GM19455 (cell line): Measurements from ENCODE around the gene ZNF774.
A peak's percentile ranks its signal among the peaks of the same experiment; 100 is the strongest.
"Not testable (repeated sequence)": the region's sequence is repeated elsewhere in the genome, so short reads cannot be mapped to it uniquely, and the experiment has no call there.

Experiments
- ATAC-seq: cut with Tn5 transposase; IDR thresholded peaks from one replicate; pipeline ENCODE4 v1.9.1; 2021; ENCODE audit not compliant: unreplicated experiment

The ZNF774 gene

DNA sequence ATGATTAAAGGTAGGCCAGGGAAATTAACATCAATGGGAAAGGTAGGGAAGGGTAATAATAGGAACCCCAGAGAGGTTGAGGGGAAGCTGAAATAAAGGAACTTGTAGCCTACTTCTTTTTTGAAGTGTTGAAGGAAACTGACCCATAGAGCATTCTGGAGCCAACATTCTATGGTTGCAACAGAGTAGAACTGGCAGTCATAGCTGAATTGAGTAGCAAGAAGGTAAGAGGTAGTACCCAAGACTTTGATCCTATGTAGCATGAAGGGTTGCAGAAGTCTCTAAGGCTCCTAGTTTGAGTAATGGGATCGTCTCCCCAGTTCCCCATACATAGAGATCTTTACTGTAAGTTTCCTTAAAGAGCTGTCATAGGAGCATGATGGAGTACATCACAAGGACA, 7.4 kb upstream of the ZNF774 start:
- ATAC-seq = no peak

DNA sequence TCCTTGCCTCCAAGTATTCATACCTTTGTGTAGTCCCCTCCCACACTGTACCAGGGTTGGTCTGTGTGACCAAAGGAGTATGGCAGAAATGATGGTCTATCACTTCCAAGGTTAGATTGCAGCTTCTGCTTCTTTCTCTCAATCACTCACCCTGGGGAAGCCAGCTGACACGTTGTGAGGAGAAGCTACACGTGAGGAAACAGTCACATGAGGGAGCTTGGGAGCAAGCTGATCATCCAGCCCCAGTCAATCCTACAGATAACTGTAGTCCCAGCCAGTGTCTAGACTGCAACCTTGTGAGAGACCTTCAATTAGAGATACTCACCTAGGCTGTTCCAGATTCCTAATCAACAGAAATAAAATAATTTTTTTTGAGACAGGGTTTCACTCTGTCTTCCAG, 6.2 kb upstream of the ZNF774 start:
- ATAC-seq = no peak

DNA sequence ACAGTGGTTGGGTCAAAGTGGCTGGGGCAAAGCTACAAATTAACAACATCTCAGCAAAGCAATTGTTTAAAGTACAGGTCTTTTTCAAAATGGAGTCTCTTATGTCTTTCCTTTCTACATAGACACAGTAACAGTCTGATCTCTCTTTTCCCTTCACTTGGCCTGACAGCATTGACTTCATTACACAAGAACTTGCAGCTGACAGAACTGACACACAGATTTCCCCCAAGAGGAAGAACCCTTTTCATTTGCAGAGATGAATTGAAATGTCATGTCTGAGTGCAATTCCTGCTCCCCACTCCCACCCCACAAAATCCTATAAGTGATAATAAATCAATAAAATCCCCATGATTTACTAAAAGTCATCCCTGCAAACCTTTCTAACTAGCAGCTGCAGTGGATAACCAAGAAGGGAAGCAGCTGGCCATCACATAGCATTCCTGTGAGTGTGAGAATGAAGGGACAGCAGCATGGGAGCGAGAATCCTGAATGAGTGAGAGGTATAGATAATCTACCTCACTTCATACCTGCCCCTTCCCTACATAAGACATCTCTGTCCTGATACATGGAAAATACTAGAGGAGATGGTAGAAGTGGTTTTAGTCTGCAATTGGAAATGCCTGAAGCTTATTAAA, 4.5 kb upstream of the ZNF774 start:
- not testable (repeated sequence) for ATAC-seq

DNA sequence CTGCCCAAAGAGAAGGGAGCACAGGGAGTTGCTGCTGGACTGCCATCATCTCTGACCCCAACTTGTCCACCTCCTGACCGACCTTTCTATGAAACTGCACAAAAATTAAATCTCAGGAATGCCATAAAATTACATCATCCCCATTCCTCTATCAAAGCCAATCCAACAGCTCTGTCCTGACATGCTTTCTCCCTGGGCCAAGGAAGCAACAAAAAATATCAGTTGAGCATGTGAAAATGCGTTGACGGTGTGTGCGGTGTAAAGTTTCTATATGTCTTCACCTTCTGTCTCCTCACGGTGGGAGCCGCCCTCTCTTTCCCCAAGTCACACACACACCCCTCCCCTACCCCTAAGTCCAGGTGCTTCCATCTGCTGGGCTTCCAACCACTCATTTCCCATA, 3.6 kb upstream of the ZNF774 start:
- ATAC-seq = no peak

DNA sequence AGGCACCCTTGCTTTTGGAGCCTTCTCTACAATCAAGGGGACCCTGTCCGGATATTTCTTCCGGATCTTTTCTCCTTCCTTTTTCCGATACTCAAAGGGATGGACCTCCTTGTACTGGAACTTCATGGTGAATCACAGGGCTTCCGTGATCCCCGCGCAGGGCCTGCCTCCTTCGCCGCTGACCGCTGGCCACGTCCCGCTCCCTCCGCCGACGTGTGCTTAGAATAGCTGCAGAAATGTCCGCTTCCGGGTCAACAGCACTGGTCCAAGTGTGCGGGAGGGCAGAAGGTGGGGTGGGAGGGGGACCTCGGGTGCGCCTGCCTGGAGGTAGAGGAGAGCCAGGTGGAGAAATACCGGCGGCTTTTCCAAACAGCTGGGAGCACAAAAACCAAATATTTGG, 3.0 kb upstream of the ZNF774 start:
- no peak for ATAC-seq

DNA sequence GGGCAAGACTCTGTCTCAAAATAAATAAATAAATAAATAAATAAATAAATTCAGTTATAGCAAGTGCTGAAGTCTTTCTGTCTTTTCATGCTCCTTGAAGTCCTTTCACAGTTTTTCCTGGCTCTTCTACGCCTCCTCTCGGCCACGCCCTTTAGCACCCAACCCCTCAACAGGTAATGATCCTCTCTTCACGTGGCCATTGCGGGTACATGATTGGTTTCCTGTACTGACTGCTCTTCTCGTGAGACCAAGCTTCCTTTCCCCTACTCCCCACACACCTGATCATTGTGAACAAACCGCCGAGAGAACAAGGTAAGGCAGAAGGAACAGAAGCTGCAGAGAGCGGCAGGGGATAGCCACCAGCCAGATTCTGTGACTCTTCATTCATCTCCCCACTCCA, 2.3 kb upstream of the ZNF774 start:
- no peak for ATAC-seq

DNA sequence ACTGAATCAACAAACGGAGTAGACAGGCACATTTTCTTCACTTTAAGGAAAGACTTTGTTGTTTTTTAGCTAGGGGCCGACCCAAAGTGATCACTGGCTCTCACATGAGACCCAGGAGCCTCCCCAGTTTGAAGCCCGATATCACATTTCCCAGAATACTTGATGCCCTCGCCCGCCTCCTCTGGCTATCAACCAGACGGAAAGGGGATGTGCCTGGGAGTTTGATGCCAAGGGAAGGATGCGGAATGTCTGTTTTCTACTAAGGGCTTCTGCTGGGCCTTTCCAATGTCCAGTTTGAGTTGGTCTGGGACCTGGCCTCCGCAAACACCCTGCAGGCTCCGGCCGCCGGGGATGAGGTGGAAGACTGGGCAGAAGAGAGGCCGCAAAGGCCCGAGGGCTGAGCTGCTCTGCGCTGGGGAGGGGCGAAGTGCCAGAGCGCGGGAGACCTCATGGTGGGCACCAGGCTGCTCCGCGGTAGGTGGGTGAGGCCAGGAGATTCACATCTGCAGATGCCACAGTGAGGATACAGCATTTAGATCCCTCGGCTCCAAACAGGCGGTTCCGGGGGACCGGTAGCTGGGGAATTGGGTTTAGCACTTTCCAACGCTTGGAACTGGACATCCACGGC, 491 bp upstream of the ZNF774 start:
- ATAC-seq = no peak

DNA sequence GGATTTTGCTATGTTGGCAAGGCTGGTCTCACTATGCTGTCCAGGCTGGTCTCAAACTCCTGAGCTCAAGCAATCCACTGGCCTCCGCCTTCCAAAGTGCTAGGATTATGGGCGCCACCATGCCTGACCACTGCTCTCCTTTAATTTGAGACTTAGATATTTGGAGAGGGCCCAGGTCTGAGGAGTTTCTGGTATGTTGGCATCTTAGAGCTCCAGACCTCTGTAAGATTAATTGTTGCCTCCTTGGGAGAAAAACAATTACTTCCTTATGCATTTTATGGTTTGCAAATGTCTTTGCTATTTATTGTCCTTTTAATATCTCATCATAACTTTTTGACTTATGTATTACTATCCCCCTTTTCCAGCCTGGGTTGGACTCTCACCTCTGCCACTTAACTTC, 2.9 kb downstream of the ZNF774 start:
- ATAC-seq = no peak

DNA sequence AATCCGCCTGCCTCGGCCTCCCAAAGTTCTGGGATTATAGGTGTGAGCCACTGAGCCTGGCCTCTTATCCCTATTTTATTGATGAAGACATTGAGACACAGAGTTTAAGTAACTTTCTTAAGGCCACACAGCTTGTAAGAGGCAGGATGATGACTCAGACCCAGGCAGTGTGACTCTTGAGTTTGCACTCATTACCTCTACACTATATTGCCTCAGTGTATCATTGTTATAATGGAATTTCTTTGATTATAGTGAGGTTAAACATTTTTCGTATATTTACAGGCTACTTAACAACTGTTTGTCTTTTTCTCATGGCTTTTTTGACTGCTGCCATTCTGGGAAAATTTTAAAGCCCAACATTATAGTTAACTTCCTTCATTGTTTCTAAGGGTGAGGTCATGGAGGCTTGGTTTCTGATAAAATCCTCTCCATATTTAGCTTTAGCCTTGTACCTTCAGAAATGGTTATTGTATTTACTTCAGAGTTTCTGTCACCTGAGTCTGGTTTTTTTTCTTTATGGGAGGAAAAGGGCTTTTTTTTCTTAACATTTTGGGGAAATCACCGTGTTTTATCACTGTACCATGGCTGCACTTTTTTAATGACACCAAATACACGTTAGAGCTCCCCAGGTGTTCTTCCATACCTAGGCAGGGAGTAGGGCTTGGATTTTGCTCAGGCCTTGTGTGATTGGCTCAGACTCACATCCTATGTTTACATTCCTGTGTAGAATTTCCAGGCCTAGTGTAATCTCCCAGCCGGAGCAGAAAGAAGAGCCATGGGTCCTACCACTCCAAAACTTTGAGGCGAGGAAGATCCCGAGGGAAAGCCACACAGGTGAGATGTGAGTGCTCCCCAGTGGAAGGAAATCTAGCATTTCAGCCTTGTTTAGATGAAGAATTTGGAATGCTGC, 6.3 kb downstream of the ZNF774 start:
- ATAC-seq = no peak

DNA sequence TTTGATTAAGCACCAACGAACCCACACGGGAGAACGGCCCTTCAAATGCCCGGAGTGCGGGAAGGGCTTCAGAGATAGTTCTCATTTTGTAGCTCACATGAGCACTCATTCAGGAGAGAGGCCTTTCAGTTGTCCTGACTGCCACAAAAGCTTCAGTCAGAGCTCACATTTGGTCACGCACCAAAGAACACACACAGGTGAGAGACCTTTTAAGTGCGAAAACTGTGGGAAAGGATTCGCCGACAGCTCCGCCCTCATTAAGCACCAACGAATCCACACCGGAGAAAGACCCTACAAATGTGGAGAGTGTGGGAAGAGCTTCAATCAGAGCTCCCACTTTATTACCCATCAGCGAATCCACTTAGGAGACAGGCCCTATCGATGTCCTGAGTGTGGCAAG, 8.7 kb downstream of the ZNF774 start:
- no peak for ATAC-seq

DNA sequence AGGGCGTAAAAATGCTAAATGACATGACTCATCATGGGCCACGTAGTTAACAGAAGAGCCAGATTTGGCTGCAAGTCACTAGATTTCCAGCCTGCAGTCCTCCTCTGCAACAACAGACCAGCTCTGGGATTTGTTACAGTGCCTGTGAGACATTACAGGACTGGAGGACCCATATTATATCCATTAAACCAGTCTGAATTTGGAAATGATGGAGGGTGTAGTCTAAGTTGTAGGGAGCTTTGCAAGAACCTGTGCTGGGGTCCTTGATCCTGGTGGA, 10.8 kb downstream of the ZNF774 start:
- no peak for ATAC-seq

DNA sequence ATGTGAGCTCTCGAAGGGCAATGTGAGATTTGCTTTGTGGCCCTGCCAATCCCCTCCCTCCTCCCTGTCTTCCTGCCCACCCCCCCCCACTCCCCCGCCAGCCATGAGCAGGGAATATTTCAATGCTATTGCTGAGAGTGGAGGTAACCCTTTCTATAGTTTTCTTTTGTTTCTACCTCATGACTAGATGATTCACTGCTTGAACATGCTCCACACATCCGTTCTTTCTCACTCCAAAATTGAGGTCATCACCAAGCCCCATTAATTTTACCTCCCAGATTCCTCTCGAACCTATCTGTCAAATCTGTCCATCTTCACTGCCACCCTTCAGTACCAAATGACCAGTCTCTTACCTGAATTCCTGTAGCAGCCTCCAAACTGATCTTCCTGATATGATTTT, 12.2 kb downstream of the ZNF774 start:
- no peak for ATAC-seq

DNA sequence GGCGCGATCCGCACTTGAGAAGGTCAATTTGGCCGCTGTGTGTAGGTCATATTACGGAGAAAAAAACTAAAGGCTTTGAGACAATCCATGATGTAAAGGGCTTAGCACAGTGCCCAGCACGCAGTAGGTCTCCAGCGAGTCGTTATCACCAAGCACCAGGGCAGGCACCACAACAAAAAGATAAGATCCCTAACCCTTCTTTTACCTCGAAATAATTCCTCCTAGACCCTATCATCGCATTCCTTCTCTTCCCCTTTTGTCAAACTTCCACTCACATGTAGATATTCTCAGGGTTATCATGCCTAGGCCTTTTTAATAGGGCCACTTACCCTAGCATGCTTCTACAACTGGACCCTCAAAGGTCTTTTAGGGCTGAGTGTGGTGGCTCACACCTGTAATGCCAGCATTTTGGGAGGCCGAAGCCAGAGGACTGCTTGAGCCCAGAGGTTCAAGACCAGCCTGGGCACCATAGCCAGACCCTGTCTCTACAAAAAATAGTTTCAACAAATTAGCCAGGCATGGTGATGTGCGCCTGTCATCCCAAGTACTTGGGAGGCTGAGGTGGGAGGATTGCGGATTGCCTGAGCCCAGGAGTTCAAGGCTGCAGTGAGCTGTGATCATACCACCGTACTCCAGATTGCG, 13.5 kb downstream of the ZNF774 start:
- ATAC-seq = no peak

DNA sequence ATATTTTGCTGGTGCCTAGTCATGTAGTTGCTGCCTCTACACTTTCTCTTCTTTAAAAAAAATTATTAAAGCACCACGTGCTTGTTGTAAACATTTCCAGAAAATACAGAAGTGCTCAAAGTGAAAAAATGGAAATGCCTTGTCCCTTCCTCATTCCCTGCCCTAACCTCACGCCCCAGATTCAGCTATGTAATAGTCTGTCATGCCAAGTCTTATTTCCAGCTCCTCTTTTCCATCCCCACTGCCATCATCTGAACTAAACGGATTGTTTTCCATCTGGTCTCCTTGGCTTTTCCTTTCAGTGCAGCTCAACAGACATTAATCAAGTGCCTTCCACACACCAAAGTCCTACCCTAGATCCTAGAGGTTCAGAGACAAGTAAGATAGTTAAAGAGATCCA, 15.5 kb downstream of the ZNF774 start:
- ATAC-seq = no peak

DNA sequence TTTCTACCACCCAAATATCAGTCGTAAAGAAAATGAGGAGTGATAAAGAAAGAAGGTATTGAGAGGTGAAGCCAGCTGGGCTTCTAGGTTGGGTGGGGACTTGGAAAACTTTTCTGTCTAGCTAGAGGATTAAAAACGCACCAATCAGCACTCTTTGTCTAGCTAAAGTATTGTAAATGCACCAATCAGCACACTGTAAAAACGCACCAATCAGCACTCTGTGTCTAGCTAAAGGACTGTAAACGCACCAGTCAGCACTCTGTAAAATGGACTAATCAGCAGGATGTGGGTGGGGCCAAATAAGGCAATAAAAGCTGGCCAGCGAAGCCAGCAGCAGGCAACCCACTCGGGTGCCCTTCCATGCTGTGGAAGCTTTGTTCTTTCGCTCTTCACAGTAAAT, 23.0 kb downstream of the ZNF774 start:
- ATAC-seq = no peak

DNA sequence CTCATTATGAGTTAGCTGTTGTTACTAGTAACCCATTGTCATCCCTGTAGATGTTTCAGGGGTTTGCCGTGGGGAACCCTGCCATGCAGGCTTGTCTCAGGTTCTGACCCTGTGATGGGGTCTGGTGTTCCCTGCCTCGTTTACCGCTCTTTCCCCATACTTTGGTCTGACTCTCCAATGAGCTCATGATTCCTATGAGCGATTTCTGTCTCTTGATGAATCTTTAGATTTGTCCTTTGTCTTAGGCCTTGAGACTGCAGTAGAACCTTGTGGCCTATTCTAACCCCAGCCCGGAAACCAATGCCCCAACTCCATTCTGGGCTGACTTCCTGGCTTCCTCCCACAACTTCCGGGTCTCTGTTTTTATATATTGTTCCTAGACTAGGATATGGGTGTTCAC, 24.7 kb downstream of the ZNF774 start:
- no peak for ATAC-seq

DNA sequence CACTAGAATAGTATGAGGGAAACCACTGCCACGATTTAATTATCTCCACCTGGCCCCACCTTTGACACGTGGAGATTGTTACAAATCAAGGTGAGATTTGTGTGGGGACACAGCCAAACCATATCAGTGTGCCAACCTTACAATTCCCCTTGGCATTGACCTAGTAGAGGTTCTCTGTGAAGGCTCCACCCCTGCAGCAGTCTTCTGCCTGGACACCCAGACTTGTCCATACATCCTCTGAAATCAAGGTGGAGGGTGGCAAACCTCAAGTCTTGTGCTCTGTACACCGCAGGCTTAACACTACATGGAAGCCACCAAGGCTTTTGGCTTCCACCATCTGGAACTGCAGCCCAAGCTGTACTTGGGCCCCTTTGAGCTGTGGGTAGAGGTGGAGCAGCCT, 27.2 kb downstream of the ZNF774 start:
- ATAC-seq = no peak

DNA sequence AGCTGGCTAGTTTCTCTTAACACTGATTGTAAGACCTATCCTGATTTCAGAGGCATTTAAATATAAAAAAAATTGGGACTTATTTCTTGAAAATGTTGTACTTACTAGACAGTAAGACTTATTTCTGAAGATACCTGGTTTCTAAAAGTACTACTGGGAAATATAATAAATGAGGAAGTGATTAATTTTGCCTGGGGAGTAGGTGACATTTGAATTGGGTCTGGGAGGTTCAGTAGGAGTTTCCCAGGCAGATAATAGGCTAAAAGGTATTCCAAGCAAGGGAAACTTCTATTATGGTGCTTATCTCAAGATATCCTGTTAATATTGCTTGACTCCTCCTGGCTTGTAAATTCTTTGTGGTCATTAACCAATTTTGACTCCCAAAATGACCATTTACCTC, 29.4 kb downstream of the ZNF774 start:
- ATAC-seq = no peak

DNA sequence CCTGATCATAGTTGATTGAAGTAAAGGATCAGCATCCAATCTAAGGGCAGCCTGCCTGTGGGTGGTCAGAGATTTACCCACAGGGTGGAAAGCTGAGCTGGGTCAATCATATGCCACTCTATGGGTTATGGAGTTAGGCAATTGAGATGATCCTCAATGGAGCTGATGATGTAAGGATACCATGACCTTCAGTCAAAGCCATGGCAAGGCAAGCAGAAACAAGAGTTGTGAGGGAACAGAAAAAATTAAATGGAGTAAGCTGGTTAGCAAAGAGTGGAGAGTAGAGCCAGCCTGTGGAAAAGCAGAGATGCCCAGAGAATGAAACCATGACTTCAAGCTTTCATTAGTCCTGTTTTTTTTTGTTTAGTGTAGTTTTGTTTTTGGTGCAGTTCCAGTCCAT, 30.2 kb downstream of the ZNF774 start:
- ATAC-seq = no peak

DNA sequence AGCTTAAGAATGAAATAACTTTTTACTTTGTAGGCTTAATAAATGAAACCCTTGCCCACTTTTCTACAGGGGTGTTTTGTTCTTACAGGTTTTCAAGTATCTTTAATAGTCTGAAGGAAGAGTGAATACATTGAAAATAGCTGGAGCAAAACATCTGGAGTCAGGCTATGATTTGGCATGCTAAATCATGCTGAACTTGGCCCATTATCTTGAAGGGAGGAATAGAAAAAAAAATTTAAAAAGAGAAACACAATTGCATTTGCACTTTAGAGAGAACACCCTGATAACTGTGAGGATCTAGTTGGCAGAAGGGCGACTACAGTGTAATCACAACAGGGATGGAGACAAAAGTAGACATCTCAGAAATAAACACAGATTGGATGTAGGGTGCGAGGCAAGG, 34.1 kb downstream of the ZNF774 start:
- ATAC-seq = no peak

DNA sequence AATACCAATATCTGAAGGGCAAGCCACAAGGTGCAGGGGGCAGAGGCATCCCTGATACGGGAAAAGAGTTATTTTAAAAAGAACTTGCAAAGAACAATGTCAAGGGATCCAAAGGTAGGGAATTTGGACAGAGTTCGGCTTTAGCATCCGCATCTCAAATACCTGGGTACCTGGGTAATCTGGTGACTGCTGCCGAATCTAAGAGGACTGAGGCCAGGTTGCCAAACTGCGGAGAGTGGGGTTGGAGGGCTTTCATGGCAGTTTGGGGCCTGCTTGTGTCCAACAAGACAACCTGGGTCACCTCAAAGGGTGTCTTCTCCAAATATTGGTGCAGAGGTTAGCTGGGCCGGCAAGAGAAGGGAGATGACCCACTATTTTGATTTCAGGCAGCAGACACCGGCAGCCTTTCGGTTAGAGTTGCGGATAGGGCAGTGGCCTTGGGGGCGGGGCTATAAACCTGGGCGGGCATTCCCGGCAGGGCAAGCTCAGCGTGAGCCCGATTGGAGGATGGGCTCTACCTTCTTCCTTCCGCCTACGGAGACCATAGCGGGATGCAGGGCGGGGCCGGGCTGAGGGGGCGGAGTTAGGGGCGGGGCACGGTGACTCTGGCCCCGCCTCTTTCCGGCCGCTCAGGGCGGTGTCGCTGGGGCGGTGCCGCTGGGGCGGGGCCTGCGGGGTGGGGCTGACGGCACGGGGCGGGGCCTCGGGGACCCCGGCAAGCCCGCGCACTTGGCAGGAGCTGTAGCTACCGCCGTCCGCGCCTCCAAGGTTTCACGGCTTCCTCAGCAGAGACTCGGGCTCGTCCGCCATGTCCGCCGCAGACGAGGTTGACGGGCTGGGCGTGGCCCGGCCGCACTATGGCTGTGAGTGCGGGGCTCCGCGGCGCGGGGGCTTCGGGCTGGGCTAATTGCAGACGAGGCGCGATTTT, 35.7 kb downstream of the ZNF774 start, which contains the start of gene IQGAP1:
Gene IQGAP1, plus strand, starts transcription at position 709 of the 928 bp plus-strand sequence. Its CDS starts 100 bp downstream, at position 809.
- peak; percentile 93 for ATAC-seq
